ENCODE data around the gene TEX38.

- TF ChIP-seq YY1 (IDR thresholded peaks at IDR 0.05; ENCODE audit: insufficient read depth, insufficient read length) (no peak), ZNF274 (IDR thresholded peaks at IDR 0.05; ENCODE audit: low read depth, low read length) (no peak), SUZ12 (IDR thresholded peaks at IDR 0.05; ENCODE audit: extremely low read depth, insufficient read depth, insufficient read length) (no peak)
Measured at GRCh38 chr1:46721686-46722205, 50.1 kb downstream of the TEX38 start.
